Endothelial cell of umbilical vein (primary cell): Measurements from ENCODE around the gene AGO4.

ENCODE experiments used
- CTCF ChIP-seq, 2 donors: IDR thresholded peaks; 1 replicate in 1 of 2; 2 replicates in 1 of 2; pipeline ENCODE4 v1.5.1; 2011; ENCODE audit warnings: low read length in 2 of 2, mild to moderate bottlenecking in 2 of 2, moderate library complexity in 2 of 2, control low read depth in 1 of 2, inconsistent platforms in 1 of 2, low read depth in 1 of 2; ENCODE audit not compliant: insufficient read depth in 1 of 2; ENCODE audit errors: extremely low read depth in 1 of 2
- EZH2 ChIP-seq: IDR thresholded peaks from 2 replicates; pipeline ENCODE4 v1.6.1; 2012; ENCODE audit warnings: borderline replicate concordance, low read depth, mild to moderate bottlenecking, moderate library complexity, low read length, inconsistent platforms; ENCODE audit not compliant: severe bottlenecking
- MAX ChIP-seq: IDR thresholded peaks from 2 replicates; pipeline ENCODE4 v1.6.1; 2011; ENCODE audit not compliant: insufficient read depth, insufficient read length
- POLR2A ChIP-seq: IDR thresholded peaks from 2 replicates; pipeline ENCODE4 v1.6.1; 2012; ENCODE audit warnings: low read depth, mild to moderate bottlenecking, control low read depth, low read length
- POLR2AphosphoS5 ChIP-seq: IDR thresholded peaks from 2 replicates; pipeline ENCODE4 v1.6.1; 2012; ENCODE audit warnings: low read depth, mild to moderate bottlenecking, control low read depth, low read length, moderate library complexity; ENCODE audit not compliant: insufficient read depth

- TF ChIP-seq CTCF (IDR thresholded peaks at IDR 0.05; ENCODE audit: extremely low read depth in 1 of 2, insufficient read depth in 1 of 2, low read depth in 1 of 2, low read length in 2 of 2) (no peak), POLR2AphosphoS5 (no peak), EZH2 (no peak), POLR2A (no peak), MAX (no peak)
Measured at GRCh38 chr1:35790670-35791069, 17.1 kb upstream of the AGO4 start.
